Measurements from ENCODE around the gene ASZ1. TPM values are rescaled to one million over a fixed set of nuclear protein-coding genes. Genes with fewer than 3 reads are reported as not detected.

ASZ1 gene
- total RNA-seq, 1 experiment from 2014 or later: not detected

DNA sequence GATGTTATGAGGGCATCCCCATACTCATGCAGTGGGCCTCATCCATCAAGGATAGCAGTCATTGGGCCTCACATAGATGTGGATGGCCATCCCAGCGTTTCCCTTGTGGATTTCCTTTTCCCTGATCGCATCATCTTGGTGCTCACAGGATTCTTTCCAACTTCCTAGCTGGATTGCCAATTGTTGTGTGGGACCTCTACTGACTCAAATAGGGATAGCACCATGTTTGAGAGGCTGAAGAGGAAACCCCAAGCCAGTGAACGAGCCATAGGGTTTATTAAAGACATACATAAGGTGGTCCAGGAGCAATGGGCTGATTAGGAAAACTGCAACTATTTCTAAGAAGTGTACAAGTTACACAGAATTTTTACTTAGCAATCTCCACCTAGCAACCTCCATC lies 21.8 kb downstream of the ASZ1 start:
- no peak overlapping the region for H3K4me2 ChIP-seq (ENCODE audit: insufficient read depth, insufficient read length, low read length)
- H2BK120ac ChIP-seq (ENCODE audit: low read depth, low read length, poor library complexity, severe bottlenecking): no peak overlapping the region
- H2BK20ac ChIP-seq (ENCODE audit: low read depth, low read length, poor library complexity, severe bottlenecking): no peak overlapping the region
- DNase-seq: no peak
- H3K27ac Mint-ChIP-seq: no peak overlapping the region
- no peak overlapping the region for H3K4ac ChIP-seq (ENCODE audit: low read depth, low read length)
- no peak overlapping the region for H4K5ac ChIP-seq (ENCODE audit: insufficient read length, low read depth, low read length)
- no peak overlapping the region for H2BK5ac ChIP-seq (ENCODE audit: insufficient read length, low read length)
- no CpG with 5 or more reads among the region's 3 CpGs for WGBS (ENCODE audit: extremely low coverage, insufficient read length, low lambda C conversion rate)
- no peak overlapping the region for H2AK5ac ChIP-seq (ENCODE audit: insufficient read length, low read length)
- no peaks in the 10 kb centered on the region for H3K23me2 ChIP-seq (ENCODE audit: insufficient read length, low read depth, low read length, poor library complexity, severe bottlenecking)
- H3K27me3 ChIP-seq (ENCODE audit: insufficient read depth, low read length): no peaks in the 10 kb centered on the region
- no peaks in the 10 kb centered on the region for H3K27me3 Mint-ChIP-seq (ENCODE audit: low read depth)
- no peak overlapping the region for H3K14ac ChIP-seq (ENCODE audit: insufficient read depth, low read length)
- H3K36me3 Mint-ChIP-seq (ENCODE audit: insufficient read depth in 1 of 3, low read depth in 3 of 3): no peaks in the 10 kb centered on the region
- H3K9me3 Mint-ChIP-seq: no peaks in the 10 kb centered on the region
- H2BK12ac ChIP-seq (ENCODE audit: insufficient read length, low read depth, low read length): no peak overlapping the region
- no peaks in the 10 kb centered on the region for H3K9me3 ChIP-seq (ENCODE audit: control insufficient read depth, low read depth, low read length)
- no peak overlapping the region for H2BK15ac ChIP-seq (ENCODE audit: low read depth, low read length)
- H3K4me3 Mint-ChIP-seq: no peak overlapping the region
- no peaks in the 10 kb centered on the region for H3K79me1 ChIP-seq (ENCODE audit: insufficient read depth, low read depth, low read length, poor library complexity, severe bottlenecking)
- H3K79me2 ChIP-seq (ENCODE audit: insufficient read depth, low read length): no peaks in the 10 kb centered on the region
- H3K56ac ChIP-seq (ENCODE audit: insufficient read length, low read depth, low read length): no peak overlapping the region
- no peak overlapping the region for H3K27ac ChIP-seq (ENCODE audit: insufficient read length, low read depth, low read length)
- H3K4me1 Mint-ChIP-seq: peaks cover 0 to 3% of the 10 kb centered on the region in 2 experiments; a peak in 1 of 4 replicates
- H3K18ac ChIP-seq (ENCODE audit: insufficient read length, low read depth, low read length): no peak overlapping the region
- H3K9ac ChIP-seq (ENCODE audit: extremely low read depth, insufficient read length, low read length): no peak overlapping the region
- H3K4me1 ChIP-seq (ENCODE audit: insufficient read depth, low read length): no peaks in the 10 kb centered on the region
- H4K8ac ChIP-seq (replicated peaks; ENCODE audit: insufficient read length, low read depth, low read length): no peak overlapping the region
- no peak overlapping the region for H2AFZ ChIP-seq (ENCODE audit: low read length)
- H3K23ac ChIP-seq (ENCODE audit: insufficient read length, low read depth, low read length): no peak overlapping the region
- no peak overlapping the region for H3T11ph ChIP-seq (ENCODE audit: low read length)
- no peaks in the 10 kb centered on the region for H4K20me1 ChIP-seq (ENCODE audit: control insufficient read depth, insufficient read depth, insufficient read length)
- TF ChIP-seq CTCF (conservative IDR thresholded peaks at IDR 0.05): peak; percentile 50
- H4K91ac ChIP-seq (ENCODE audit: insufficient read length, low read depth, low read length): no peak overlapping the region
